ENCODE data around the gene SPATA6. TPM values are rescaled to one million over a fixed set of nuclear protein-coding genes. Genes with fewer than 3 reads are reported as not detected.

SPATA6 gene
- total and polyA plus RNA-seq, 2 of the 8 experiments (the other 6 are each of a cell fraction or from before 2014, with no cell fraction given) = 2.4 to 17.2 TPM

DNA sequence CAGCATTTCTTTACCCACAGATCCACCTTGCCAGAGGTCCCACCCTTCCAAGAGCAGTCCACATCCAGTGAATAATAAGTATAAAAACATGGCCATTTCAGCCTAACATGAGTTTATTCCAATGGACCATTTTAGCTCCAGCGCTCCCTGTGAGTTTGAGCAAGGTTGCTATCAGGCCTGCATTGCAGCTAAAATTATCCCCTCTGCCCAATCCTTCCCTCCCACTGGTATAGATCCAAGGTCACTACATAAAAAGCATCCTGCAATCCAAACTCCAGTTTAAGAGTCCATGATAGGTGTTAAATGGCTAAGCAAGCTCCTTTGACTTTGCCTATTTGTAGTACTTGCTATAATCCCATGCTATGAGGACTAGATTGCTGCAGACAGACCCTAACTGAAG, 213.9 kb downstream of the SPATA6 start (continued):
- TF ChIP-seq SP2 (IDR thresholded peaks at IDR 0.05; ENCODE audit: low read length) (no peak), EGR1 (IDR thresholded peaks at IDR 0.05; ENCODE audit: borderline replicate concordance, low read depth, low read length) (no peak), CREB1 (IDR thresholded peaks at IDR 0.05) (no peak), PHF8 (conservative IDR thresholded peaks at IDR 0.05; ENCODE audit: low read depth, low read length) (no peak)

All from H1 (cell line).